Measurements from ENCODE around the gene ADAM10.
"Not testable (repeated sequence)": the region's sequence is repeated elsewhere in the genome, so short reads cannot be mapped to it uniquely, and the experiment has no call there.

Gene ADAM10

GRCh38 chr15:58622877-58623276 lies 126.6 kb downstream of the ADAM10 start:
- no peak for DNase-seq (ENCODE audit: extremely low read depth in 1 of 2, low read depth in 1 of 2)

- not testable (repeated sequence) for DNase-seq (ENCODE audit: extremely low read depth in 1 of 2, low read depth in 1 of 2)
These were observed 129.2 kb downstream of the ADAM10 start for GRCh38 chr15:58620268-58620667.

GRCh38 chr15:58616171-58616570 lies 133.3 kb downstream of the ADAM10 start:
- no peak for DNase-seq (ENCODE audit: extremely low read depth in 1 of 2, low read depth in 1 of 2)

GRCh38 chr15:58611731-58612676 lies 137.5 kb downstream of the ADAM10 start:
- DNase-seq (ENCODE audit: extremely low read depth in 1 of 2, low read depth in 1 of 2): no peak

- DNase-seq (ENCODE audit: extremely low read depth in 1 of 2, low read depth in 1 of 2): no peak
These were observed 140.8 kb downstream of the ADAM10 start for GRCh38 chr15:58608711-58609110.

GRCh38 chr15:58608129-58608590 lies 141.3 kb downstream of the ADAM10 start:
- DNase-seq (ENCODE audit: extremely low read depth in 1 of 2, low read depth in 1 of 2): no peak

GRCh38 chr15:58606577-58607080 lies 142.9 kb downstream of the ADAM10 start:
- DNase-seq (ENCODE audit: extremely low read depth in 1 of 2, low read depth in 1 of 2): no peak

GRCh38 chr15:58605931-58606530 lies 143.5 kb downstream of the ADAM10 start:
- no peak for DNase-seq (ENCODE audit: extremely low read depth in 1 of 2, low read depth in 1 of 2)

- no peak for DNase-seq (ENCODE audit: extremely low read depth in 1 of 2, low read depth in 1 of 2)
These were observed 145.0 kb downstream of the ADAM10 start for GRCh38 chr15:58604455-58604923.

- not testable (repeated sequence) for DNase-seq (ENCODE audit: extremely low read depth in 1 of 2, low read depth in 1 of 2)
These were observed 145.6 kb downstream of the ADAM10 start for GRCh38 chr15:58603927-58604326.

GRCh38 chr15:58602823-58603222 lies 146.7 kb downstream of the ADAM10 start:
- no peak for DNase-seq (ENCODE audit: extremely low read depth in 1 of 2, low read depth in 1 of 2)

GRCh38 chr15:58598829-58599210 lies 150.7 kb downstream of the ADAM10 start:
- DNase-seq (ENCODE audit: extremely low read depth in 1 of 2, low read depth in 1 of 2): no peak

GRCh38 chr15:58597943-58598828 lies 151.3 kb downstream of the ADAM10 start:
- no peak for DNase-seq (ENCODE audit: extremely low read depth in 1 of 2, low read depth in 1 of 2)

- DNase-seq (ENCODE audit: extremely low read depth in 1 of 2, low read depth in 1 of 2): no peak
These were observed 153.8 kb downstream of the ADAM10 start for GRCh38 chr15:58595516-58596263.

GRCh38 chr15:58594898-58595297 lies 154.6 kb downstream of the ADAM10 start:
- no peak for DNase-seq (ENCODE audit: extremely low read depth in 1 of 2, low read depth in 1 of 2)

GRCh38 chr15:58593870-58594269 lies 155.6 kb downstream of the ADAM10 start:
- DNase-seq (ENCODE audit: extremely low read depth in 1 of 2, low read depth in 1 of 2): no peak

GRCh38 chr15:58590926-58591325 lies 158.6 kb downstream of the ADAM10 start:
- DNase-seq (ENCODE audit: extremely low read depth in 1 of 2, low read depth in 1 of 2): no peak

GRCh38 chr15:58590236-58590635 lies 159.3 kb downstream of the ADAM10 start:
- no peak for DNase-seq (ENCODE audit: extremely low read depth in 1 of 2, low read depth in 1 of 2)

GRCh38 chr15:58589047-58589446 lies 160.5 kb downstream of the ADAM10 start:
- DNase-seq (ENCODE audit: extremely low read depth in 1 of 2, low read depth in 1 of 2): no peak

- no peak for DNase-seq (ENCODE audit: extremely low read depth in 1 of 2, low read depth in 1 of 2)
These were observed 161.4 kb downstream of the ADAM10 start for GRCh38 chr15:58588096-58588495.
